HG02981 (cell line): ENCODE data around the gene SHD.
"Not testable (repeated sequence)": the region's sequence is repeated elsewhere in the genome, so short reads cannot be mapped to it uniquely, and the experiment has no call there.

ENCODE experiments used
- ATAC-seq: cut with Tn5 transposase; IDR thresholded peaks from one replicate; pipeline ENCODE4 v1.9.1; 2021; ENCODE audit warnings: mild to moderate bottlenecking, moderate library complexity; ENCODE audit not compliant: unreplicated experiment

SHD gene

GRCh38 chr19:4267101-4267900 lies 11.8 kb upstream of the SHD start:
- no peak for ATAC-seq

DNA sequence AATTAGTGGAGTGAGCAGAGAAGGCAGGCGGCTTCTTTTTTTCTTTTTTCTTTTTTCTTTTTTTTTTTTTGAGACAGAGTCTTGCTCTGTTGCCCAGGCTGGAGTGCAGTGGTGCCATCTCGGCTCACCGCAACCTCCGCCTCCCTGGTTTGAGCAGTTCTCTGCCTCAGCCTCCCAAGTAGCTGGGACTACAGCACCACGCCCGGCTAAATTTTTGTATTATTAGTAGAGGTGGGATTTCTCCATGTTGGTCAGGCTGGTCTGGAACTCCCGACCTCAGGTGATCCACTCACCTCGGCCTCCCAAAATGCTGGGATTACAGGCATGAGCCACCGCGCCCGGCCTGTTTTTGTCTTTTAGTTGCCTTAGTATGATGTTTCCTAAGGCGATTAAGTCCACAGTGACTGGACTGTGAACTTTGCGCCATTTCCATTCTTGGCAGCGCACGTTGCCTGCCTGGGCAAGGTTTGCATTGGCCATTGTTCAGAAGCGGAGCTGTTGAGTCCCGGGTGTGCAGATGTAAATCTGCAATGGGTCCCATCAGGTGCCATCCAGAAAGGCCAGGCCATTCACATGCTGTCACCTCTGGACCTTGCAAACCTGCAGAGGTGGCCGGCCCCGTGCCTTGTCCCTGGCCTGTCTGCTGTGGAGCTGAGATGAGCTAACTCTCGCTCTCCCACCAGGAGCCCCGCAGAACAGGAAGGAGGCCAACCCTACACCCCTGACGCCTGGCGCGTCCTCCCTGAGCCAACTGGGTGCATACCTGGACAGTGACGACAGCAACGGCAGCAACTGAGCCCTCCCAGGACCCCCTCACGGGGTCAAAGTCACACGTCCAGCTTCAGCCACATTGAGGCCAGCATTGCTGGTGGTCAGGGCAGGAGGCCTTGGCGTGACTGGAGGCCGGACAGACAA lies 10.9 kb upstream of the SHD start:
- no peak for ATAC-seq

- no peak for ATAC-seq
These were observed 10.1 kb upstream of the SHD start for GRCh38 chr19:4268816-4269430.

DNA sequence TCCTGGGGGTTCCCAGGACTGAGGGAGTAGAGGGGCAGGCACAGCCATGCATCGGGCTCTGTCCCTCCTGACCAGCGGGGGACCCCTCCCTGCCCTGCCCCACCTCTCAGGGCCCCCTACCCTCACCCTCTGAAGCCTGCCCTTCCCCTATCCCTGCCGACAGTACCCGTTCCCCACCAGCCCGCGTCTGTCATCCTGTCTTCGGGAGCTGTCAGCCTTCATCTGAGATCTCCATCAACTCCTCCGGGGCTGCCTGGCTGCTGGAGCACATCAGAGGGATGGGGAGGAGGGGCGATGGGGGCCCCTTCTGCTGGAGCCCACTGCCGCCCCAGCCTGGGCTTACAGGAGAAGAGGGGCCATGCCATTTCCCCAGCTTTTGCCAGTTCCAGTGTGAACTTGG lies 6.2 kb upstream of the SHD start:
- no peak for ATAC-seq

- not testable (repeated sequence) for ATAC-seq
These were observed 4.8 kb upstream of the SHD start for GRCh38 chr19:4274321-4274686.

DNA sequence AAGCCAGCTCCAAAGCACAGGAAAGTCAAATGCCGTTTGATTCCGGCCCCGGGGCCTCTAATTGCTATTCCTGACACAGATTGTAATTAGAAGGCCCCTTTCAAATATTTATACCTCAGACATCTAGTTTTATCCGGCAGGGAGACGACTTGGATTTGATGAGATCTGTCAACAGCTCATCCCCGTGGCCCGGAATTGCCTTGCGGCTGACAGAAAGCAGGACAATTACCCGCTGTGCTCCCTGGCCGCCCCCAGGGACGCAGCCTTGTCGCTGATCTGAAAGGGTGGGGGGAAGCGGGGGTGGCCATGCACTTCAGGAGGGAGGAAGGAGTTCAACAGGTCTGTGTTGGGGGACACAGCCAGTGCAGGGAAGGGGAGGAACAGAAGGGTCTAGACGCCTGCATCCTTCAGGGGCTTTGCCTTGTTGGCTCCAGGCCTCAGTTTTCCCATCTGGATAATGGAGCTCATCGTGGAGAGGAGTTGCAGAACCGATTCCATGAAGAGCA lies 1.8 kb upstream of the SHD start:
- no peak for ATAC-seq

DNA sequence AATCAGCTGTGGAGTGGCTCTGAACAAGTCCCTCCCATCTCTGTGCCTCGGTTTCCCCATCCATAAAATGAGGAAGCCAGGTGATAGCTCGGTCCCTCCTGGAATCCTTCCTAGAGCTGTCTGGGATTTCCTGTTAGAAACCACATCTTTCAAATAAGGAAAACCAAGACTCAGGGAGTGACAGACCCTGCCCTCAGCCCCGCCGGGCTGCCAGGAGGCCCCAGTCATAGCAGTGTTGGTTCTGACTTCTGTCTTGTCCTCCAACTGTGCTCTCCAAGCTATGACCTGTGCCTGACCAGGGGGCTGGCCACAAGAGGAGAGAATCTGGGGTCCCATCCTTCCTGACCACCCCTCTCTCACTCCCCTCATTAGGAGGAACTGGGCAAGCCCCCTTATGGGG lies 1.1 kb upstream of the SHD start:
- no peak for ATAC-seq

DNA sequence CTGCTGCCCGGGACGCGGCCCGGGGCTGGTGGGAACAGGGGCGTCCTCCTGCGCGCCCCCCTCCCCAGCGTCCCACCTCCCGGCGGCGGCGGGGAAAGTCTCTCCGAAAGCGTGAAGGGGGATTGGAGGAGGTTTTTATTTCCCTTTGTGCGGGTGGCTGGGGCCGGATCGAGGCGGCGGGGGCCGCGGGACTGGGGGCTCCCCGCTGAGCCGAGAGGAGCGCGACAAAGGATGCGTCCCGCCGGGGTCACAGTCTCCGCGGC lies 132 bp downstream of the SHD start:
- ATAC-seq: no peak

DNA sequence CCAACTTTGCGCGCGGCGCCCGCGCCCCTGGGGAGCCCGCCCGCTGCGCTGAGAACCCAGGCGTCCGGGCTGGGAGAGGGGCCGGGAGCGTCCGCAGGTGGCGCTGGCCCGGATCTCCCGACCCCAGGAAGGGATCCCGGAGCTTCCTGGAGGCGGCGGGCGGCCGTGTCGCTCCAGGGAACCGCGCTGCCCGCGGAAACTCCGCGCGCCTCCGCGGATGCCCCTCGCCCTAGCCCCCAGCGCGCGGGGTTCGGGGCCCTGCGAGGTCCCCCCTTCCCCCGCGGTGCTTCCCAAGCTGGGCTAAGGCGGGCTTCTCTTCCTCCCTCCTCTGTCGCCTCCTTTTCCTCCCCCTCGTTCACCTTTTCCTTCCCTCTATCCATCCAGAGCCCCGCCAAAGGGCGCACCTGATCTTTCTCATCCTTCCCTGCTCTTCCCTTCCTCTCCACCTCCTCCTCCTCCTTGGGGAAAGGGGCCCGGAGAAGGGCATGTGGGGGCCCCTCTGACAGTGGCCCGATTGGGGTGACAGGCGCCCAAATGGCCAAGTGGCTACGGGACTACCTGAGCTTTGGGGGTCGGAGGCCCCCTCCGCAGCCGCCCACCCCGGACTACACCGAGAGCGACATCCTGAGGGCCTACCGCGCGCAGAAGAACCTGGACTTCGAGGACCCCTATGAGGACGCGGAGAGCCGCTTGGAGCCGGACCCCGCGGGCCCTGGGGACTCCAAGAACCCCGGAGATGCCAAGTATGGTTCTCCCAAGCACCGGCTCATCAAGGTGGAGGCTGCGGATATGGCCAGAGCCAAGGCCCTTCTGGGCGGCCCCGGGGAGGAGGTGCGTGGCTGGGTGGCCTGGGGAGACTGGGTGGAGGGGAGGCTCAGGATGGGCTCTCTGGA lies 710 bp downstream of the SHD start:
- ATAC-seq: no peak

DNA sequence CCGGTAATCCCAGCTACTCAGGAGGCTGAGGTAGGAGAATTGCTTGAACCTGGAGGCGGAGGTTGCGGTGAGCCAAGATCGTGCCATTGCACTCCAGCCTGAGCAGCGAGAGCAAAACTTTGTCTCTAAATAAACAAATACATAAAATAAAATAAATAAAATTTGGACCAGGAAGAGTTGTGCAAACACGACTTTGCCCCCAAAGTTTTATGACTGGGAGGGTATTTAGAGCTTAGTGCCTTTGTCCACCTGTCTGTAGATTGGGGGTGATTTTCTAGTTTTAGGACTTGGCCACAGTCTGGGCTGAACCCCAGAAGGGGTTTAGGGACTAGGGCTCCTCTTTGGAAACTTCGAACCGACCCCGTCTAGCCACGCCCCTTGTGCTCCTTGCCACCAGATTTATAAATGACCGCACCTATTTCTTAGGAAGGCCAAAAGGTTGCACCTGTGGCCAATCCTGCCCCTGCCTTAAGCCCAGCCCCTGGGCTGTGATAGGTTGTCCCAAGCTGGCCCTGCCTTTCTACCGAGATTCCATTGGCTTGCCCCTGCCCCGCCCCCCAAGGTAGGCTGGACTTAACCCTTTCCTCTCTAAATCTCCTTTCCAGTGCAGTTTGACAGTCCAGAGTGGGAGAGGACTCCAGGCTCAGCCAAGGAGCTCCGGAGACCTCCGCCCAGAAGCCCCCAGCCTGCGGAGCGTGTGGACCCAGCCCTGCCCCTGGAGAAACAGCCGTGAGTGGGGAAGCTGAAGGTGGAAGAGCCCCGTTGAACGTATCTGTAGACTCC lies 5.3 kb downstream of the SHD start:
- ATAC-seq: no peak

DNA sequence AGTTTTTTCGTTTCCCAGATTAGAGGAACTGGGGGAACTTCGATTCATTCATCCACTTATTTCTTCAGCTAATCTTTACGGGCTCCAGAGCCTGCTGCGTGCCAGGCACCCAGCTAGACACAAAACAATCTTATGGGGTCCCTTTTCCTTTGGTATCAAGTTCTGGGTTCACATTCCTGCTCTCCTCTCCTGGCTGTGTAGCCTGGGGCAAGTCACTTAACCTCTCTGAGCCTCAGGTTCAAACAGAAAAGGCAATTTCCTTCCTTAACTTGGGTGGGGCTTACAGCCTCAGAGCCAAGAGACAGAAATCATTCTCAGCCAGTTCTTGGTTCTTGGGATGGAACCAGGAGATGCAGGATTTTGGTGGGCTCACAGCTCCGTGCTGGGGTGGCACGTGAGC lies 5.9 kb downstream of the SHD start:
- ATAC-seq: no peak

- not testable (repeated sequence) for ATAC-seq
These were observed 7.1 kb downstream of the SHD start for GRCh38 chr19:4286141-4286540.

- ATAC-seq: no peak
These were observed 9.2 kb downstream of the SHD start for GRCh38 chr19:4288091-4288777.

- no peak for ATAC-seq
These were observed 12.2 kb downstream of the SHD start for GRCh38 chr19:4291184-4291732.

DNA sequence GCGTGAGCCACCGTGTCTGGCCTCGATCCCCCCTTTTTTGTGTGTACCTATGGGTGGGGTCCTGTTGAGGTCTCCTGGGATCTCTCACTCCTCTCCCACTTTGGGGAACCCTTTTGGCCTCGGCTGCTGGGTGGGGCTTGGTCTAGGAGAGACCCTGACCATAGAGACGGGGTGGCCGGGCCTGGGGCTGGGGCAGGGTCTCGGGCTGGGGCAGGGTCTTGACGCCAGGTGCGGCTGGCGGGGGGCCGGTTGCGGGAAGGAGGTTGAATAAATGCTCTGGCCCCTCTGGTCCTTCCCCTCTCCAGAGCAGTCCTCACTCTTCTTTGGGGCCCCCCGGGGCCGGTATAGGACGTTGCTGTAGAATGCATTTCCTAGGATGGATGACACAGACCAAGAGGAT lies 13.4 kb downstream of the SHD start:
- ATAC-seq: no peak

- ATAC-seq: no peak
These were observed 15.3 kb downstream of the SHD start for GRCh38 chr19:4294389-4294788.

DNA sequence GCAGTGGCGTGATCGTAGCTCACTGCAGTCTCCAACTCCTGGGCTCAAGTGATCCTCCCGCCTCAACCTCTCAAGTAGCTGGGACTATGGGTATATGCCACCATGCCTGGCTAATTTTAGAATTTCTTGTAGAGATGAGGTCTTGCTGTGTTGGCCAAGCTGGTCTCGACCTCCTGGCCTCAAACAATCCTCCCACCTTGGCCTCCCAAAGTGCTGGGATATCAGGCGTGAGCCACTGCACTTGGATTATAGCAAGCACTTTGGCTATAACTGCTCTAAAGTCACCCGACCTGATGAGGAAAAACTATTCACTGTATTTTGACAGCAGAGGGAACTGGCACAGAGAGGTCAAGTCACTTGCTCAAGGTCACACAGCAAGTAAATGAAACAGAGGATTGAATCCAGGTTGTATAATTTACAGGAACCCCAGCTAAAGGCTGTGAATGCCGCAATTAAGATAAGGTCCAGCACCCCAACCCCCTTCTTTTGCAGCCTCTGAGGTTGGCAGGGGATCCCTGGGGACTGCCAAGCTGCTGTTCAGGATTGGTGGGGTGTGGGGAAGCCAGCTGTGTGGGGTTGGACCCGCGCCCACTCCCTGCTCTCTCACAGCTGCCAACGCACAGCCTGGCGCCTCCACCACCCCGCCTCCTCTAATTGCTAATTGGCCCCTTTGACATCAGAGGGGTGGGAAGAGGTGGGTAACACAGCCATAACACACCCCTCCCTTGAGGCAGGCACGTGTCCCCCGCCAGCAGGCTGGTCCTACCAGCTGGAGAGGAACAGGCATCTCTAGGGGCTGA lies 17.1 kb downstream of the SHD start:
- ATAC-seq: no peak
